ENCODE measurements around the gene TMCO1. TPM values are rescaled to one million over a fixed set of nuclear protein-coding genes. Genes with fewer than 3 reads are reported as not detected.

The TMCO1 gene
- total RNA-seq (ENCODE audit: unreplicated experiment) = 74.9 TPM
- long read RNA-seq, full-length matches to known transcripts = 74 of 80 reads
- long read RNA-seq, partial matches to known transcripts = 3 of 80 reads
- long read RNA-seq, other reads (novel, unspliced or antisense) = 3 of 80 reads

GRCh38 chr1:165768513-165769394 lies at the start of gene TMCO1:
TSS of gene TMCO1 (minus strand) at chr1:165768868. CDS start at chr1:165768751, 117 bp downstream.
- Mint-ChIP-seq H3K9me3 (ENCODE audit: unreplicated experiment) (no peaks in the 10 kb centered on the region), H3K27ac (ENCODE audit: unreplicated experiment) (peak within 1 kb of the TSS; percentile 91), H3K4me3 (ENCODE audit: unreplicated experiment) (peak within 1 kb of the TSS; percentile 100), H3K36me3 (ENCODE audit: unreplicated experiment) (no peaks in the 10 kb centered on the region), H3K4me1 (ENCODE audit: low read depth, unreplicated experiment) (peaks cover 5% of the 10 kb centered on the region), H3K27me3 (ENCODE audit: unreplicated experiment) (no peaks in the 10 kb centered on the region)
- peak; percentile 89 for DNase-seq
- TF ChIP-seq CTCF (IDR thresholded peaks at IDR 0.05; ENCODE audit: partially characterized antibody, unreplicated experiment) = no peak

- no peaks in the 10 kb centered on the region for H3K36me3 Mint-ChIP-seq (ENCODE audit: unreplicated experiment)
- H3K4me1 Mint-ChIP-seq (ENCODE audit: low read depth, unreplicated experiment) = no peaks in the 10 kb centered on the region
- no peak overlapping the region for H3K27ac Mint-ChIP-seq (ENCODE audit: unreplicated experiment)
- TF ChIP-seq CTCF (IDR thresholded peaks at IDR 0.05; ENCODE audit: partially characterized antibody, unreplicated experiment) = no peak
- DNase-seq = no peak
- H3K4me3 Mint-ChIP-seq (ENCODE audit: unreplicated experiment) = no peak overlapping the region
- H3K9me3 Mint-ChIP-seq (ENCODE audit: unreplicated experiment) = no peaks in the 10 kb centered on the region
- no peaks in the 10 kb centered on the region for H3K27me3 Mint-ChIP-seq (ENCODE audit: unreplicated experiment)
Observed at GRCh38 chr1:165816826-165817497, 48.3 kb upstream of the TMCO1 start.

- no peak for TF ChIP-seq CTCF (IDR thresholded peaks at IDR 0.05; ENCODE audit: partially characterized antibody, unreplicated experiment)
- H3K27me3 Mint-ChIP-seq (ENCODE audit: unreplicated experiment) = no peaks in the 10 kb centered on the region
- no peak overlapping the region for H3K27ac Mint-ChIP-seq (ENCODE audit: unreplicated experiment)
- no peaks in the 10 kb centered on the region for H3K9me3 Mint-ChIP-seq (ENCODE audit: unreplicated experiment)
- no peak for DNase-seq
- no peak overlapping the region for H3K4me3 Mint-ChIP-seq (ENCODE audit: unreplicated experiment)
- H3K36me3 Mint-ChIP-seq (ENCODE audit: unreplicated experiment) = no peaks in the 10 kb centered on the region
- H3K4me1 Mint-ChIP-seq (ENCODE audit: low read depth, unreplicated experiment) = no peaks in the 10 kb centered on the region
Observed at GRCh38 chr1:165816157-165816556, 47.5 kb upstream of the TMCO1 start.

GRCh38 chr1:165815725-165816124 lies 47.1 kb upstream of the TMCO1 start:
- no peaks in the 10 kb centered on the region for H3K4me1 Mint-ChIP-seq (ENCODE audit: low read depth, unreplicated experiment)
- no peak for DNase-seq
- no peak overlapping the region for H3K4me3 Mint-ChIP-seq (ENCODE audit: unreplicated experiment)
- no peaks in the 10 kb centered on the region for H3K27me3 Mint-ChIP-seq (ENCODE audit: unreplicated experiment)
- no peak overlapping the region for H3K27ac Mint-ChIP-seq (ENCODE audit: unreplicated experiment)
- no peaks in the 10 kb centered on the region for H3K9me3 Mint-ChIP-seq (ENCODE audit: unreplicated experiment)
- H3K36me3 Mint-ChIP-seq (ENCODE audit: unreplicated experiment) = no peaks in the 10 kb centered on the region
- TF ChIP-seq CTCF (IDR thresholded peaks at IDR 0.05; ENCODE audit: partially characterized antibody, unreplicated experiment) = no peak

Measured in glutamatergic neuron (in vitro differentiated cells).